ENCODE data around the gene CBLL1.

Gene CBLL1

DNA sequence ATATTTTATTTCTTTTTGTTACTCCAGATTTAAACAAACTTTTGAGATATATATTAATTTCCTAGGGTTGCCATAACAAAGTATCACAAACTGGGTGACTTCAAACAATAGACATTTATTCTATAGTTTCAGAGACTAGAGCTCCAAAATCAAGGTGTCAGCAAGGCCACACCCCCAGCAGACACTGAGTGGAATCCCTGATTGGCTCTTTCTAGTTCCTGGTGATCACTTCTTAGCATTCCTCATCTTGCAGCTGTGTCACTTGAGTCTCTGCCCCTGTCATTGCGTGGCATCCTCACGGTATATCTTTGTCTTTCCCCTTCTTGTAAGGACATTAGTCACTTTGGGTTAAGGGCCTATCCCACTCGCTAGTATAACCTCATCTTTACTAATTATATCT is 66.7 kb downstream of the CBLL1 start:
- ATAC-seq (ENCODE audit: low read depth) (no peak), DNase-seq (ENCODE audit: low spot score) (no peak)
- Histone ChIP-seq H3K4me3 (ENCODE audit: severe bottlenecking) (no peak overlapping the region), H3K36me3 (ENCODE audit: low read depth) (no peaks in the 10 kb centered on the region), H3K27me3 (ENCODE audit: insufficient read depth, poor library complexity, severe bottlenecking) (no peaks in the 10 kb centered on the region), H3K4me1 (ENCODE audit: insufficient read depth, poor library complexity, severe bottlenecking) (no peaks in the 10 kb centered on the region), H3K27ac (ENCODE audit: poor library complexity, severe bottlenecking) (no peak overlapping the region), H3K9me3 (ENCODE audit: severe bottlenecking) (peaks cover 4% of the 10 kb centered on the region)
- no peak for TF ChIP-seq CTCF (IDR thresholded peaks at IDR 0.05; ENCODE audit: poor library complexity, severe bottlenecking)

Measured in RWPE2 (cell line).